Ovary (tissue), 3 donors: Measurements from ENCODE around the gene PARD3.

Source experiments
- EP300 ChIP-seq: sonication (generic); formaldehyde crosslinking; IDR thresholded peaks from one replicate; pipeline ENCODE4 v1.6.1; 2017; ENCODE audit warnings: antibody characterized with exemption
- POLR2A ChIP-seq: fragments of 450-650 bp; IDR thresholded peaks from one replicate; pipeline ENCODE4 v1.6.1; 2017; ENCODE audit warnings: antibody characterized with exemption, mild to moderate bottlenecking, moderate library complexity
- TF ChIP-seq, protein P1 (sequence below), 3 donors: fragments of 450-650 bp in 2 of 3; fragments of 200-600 bp in 1 of 3; IDR thresholded peaks; one replicate each; pipeline versions ENCODE4 v1.5.1 to v1.8.0; 2016 to 2022; ENCODE audit warnings: antibody characterized with exemption in 3 of 3, mild to moderate bottlenecking in 1 of 3
- donor health status: DM: no; HTN: no; CAD: no.

DNA sequence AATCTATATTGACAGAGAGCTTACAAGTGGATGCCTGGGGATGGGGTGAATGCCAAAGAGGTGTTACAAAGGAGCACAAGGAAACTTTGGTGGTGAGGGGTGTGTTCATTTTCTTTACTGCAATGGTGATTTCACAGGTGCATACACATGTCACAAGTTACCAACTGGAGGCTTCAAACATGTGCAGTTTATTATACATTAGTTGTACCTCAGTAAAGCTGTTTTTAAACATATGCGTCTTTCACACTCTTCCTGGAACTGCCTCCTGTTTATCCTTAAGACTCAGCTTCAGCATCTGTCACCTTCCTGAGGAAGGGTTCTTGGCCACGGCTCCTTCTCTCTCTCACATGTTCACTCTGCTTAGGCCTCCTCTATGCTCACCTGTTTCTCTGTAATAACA is 731.5 kb downstream of the PARD3 start:
- TF ChIP-seq, protein P1, sequence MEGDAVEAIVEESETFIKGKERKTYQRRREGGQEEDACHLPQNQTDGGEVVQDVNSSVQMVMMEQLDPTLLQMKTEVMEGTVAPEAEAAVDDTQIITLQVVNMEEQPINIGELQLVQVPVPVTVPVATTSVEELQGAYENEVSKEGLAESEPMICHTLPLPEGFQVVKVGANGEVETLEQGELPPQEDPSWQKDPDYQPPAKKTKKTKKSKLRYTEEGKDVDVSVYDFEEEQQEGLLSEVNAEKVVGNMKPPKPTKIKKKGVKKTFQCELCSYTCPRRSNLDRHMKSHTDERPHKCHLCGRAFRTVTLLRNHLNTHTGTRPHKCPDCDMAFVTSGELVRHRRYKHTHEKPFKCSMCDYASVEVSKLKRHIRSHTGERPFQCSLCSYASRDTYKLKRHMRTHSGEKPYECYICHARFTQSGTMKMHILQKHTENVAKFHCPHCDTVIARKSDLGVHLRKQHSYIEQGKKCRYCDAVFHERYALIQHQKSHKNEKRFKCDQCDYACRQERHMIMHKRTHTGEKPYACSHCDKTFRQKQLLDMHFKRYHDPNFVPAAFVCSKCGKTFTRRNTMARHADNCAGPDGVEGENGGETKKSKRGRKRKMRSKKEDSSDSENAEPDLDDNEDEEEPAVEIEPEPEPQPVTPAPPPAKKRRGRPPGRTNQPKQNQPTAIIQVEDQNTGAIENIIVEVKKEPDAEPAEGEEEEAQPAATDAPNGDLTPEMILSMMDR (IDR thresholded peaks at IDR 0.05), result no peak
- TF ChIP-seq POLR2A, result no peak
- TF ChIP-seq EP300, result no peak
